Measurements from ENCODE around the gene BUD31. TPM values are rescaled to one million over a fixed set of nuclear protein-coding genes. Genes with fewer than 3 reads are reported as not detected.

The BUD31 gene
- total RNA-seq, 1 donor from 2014 or later: 75.5 TPM

DNA sequence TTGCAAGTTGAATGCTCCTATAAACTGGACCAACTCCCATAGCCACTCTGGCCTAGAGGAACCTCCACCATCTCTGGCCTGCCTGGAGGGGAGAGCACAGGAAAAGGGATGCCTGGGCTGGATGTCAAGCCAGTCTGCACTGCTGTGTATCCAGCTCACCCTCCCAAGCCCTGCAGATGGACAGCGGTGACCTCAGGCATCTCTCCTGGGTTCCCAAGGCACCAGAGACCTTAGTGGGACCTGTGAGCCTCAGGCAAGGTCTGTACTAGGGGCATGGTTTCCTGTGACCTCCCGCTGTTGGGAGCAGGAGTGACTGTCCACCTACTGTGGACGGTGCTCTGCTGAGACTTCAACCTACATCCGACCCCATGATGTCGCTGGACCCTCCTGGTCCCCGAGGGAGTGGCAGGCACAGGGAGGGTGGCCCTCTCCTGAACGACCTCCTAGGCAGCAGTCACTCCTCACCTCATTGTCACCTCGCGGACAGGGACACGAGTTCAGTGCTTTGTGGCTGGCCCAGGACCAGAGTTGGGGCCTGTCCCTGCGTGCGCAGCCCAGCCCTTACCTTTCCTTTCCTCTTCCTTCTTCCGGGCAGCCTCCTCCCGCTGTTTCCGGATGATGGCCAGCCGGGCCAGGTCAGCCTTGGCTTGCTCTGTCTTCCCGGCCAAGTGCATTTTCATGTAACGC is 11.3 kb upstream of the BUD31 start:
- no peak for DNase-seq (ENCODE audit: low read depth in 2 of 2)

GRCh38 chr7:99398891-99399445 is 9.8 kb upstream of the BUD31 start:
- no peak for DNase-seq (ENCODE audit: low read depth in 2 of 2)

DNA sequence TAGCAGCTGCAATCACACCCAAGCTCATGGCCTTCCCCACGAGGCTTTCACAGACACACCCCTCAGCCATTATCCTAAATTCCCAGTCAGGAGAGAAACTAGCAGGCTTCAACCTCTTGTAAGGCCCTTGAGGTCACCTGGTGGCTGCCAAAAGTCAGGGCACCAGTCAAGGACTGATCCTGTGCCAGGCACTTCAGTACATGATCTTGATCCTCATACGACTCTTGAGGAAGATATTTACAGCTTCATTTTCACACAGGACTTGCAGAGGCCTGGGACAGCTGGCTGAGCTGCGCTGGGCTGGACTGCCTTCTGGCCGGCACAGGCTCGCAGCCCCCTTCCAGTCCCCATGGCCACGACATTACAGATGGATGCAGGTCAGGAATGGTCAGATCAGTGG is 9.2 kb upstream of the BUD31 start:
- no peak for DNase-seq (ENCODE audit: low read depth in 2 of 2)

DNA sequence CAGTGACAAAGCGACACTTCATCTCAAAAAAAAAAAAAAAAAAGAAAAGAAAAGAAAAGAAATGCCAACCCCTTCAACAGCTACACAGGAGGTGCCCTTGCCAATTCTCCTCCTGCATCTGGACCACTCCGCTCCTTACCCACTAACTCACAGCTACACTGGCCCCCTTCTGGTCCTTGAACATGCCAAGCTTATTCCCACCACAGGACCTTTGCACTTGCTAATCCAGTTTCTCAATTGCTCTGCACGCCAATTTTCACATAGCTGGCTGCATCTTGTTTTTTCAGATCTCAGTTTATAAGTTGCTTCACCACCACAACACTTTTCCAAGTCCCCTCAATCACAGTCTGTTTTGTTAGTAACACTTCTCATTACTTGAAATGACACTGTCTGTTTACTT is 5.9 kb upstream of the BUD31 start:
- no peak for DNase-seq (ENCODE audit: low read depth in 2 of 2)

DNA sequence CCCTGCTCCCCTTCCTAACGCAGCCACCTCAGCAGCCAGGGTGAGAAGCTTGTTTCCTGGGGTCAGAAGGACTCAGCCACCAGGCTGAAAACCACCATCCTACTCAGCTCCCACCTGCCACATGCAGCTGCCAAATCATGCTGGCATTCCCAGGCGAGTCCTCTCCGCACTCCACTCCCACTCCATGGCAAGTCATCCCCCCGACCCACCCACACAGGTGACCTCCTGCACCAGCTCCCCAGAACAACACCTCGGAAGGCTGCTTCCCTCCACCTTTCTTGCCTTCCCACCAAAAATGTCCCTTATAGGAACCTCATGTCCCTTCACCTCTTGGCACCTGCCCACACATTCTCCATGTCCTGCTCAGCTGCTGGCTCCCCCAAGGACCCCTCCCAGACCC is 5.0 kb upstream of the BUD31 start:
- DNase-seq (ENCODE audit: low read depth in 2 of 2): no peak

DNA sequence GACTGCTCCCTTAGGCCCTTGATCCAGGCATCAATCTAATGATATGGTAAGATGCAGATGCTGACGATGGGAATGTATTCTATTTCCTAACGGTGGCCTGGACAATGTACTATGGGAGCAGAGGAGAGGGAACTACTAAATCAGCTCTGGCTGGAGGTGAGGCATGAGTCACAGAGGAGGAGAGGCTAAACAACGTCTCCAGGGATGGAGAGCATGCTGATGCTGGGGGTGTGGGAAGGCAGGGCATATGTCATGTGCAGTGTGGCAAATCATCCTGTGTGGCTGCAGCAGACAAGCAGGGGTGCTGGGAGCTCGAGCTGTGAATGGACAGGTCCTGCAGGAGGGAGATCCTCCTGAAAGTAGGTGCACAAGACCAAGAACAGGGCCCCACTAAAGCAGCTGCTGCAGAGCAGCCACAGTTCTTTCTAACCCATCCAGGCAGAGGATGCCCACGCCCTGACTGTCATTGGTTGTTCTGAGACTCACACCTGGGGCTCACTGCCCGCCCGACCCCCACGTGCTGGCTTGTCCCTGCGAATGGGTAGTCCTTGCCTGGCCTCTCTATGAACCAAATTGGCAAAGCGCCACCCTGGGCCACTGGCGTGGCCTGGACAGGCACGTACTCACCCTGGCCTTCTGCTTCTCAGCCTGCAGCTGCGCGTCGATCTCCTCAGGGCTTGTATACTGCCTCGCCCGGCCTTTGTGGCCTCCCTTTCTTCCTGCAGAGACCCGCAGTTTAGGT is 4.4 kb upstream of the BUD31 start:
- DNase-seq (ENCODE audit: low read depth in 2 of 2): no peak

GRCh38 chr7:99404977-99405320 is 3.8 kb upstream of the BUD31 start:
- no peak for DNase-seq (ENCODE audit: low read depth in 2 of 2)

GRCh38 chr7:99406557-99406956 is 2.2 kb upstream of the BUD31 start:
- DNase-seq (ENCODE audit: low read depth in 2 of 2): no peak

GRCh38 chr7:99407872-99408378 is 844 bp upstream of the BUD31 start:
- peak in 1 of 2 donors; percentile 78 for DNase-seq (ENCODE audit: low read depth in 2 of 2)

GRCh38 chr7:99409192-99409572 is 413 bp downstream of the BUD31 start:
- peak in 1 of 2 donors; percentile 23 for DNase-seq (ENCODE audit: low read depth in 2 of 2)

DNA sequence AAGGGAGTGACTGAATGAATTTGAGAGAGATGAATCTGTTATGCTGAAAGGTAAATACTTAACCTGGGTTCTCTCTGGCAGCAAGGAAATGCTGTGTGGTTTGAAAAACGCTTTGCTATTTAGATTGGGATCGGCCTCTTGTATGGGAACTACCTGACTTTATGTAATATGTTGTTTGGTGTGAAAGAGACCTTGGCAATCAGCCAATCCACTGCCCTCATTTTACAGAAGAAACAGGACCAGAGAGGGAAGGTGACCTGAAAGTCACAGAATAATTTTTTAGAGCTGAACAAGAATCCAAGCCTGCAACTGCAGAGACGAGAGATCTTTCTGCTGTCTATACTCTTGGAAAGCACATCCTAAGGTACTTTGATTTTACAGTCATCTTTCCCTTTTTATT is 1.0 kb downstream of the BUD31 start:
- no peak for DNase-seq (ENCODE audit: low read depth in 2 of 2)

- DNase-seq (ENCODE audit: low read depth in 2 of 2): no peak
These were observed 1.9 kb downstream of the BUD31 start for GRCh38 chr7:99410635-99411034.

DNA sequence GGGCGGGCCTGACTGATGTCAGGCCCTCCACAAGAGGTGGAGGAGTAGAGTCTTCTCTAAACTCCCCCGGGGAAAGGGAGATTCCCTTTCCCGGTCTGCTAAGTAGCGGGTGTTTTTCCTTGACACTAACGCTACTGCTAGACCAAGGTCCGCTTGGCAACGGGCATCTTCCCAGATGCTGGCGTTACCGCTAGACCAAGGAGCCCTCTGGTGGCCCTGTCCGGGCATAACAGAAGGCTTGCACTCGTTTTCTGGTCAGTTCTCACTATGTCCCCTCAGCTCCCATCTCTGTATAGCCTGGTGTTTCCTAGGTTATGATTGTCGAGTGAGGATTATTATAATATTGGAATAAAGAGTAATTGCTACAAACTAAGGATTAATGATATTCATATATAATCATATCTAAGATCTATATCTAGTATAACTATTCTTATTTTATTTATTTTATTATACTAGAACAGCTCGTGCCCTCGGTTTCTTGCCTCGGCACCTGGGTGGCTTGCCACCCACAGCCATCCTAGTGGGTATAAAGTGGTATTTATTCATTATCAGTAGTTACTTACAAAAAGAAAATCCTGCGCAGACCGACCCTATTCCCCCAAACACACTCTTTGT is 6.9 kb downstream of the BUD31 start:
- DNase-seq (ENCODE audit: low read depth in 2 of 2): peak in 1 of 2 donors; percentile 59

DNA sequence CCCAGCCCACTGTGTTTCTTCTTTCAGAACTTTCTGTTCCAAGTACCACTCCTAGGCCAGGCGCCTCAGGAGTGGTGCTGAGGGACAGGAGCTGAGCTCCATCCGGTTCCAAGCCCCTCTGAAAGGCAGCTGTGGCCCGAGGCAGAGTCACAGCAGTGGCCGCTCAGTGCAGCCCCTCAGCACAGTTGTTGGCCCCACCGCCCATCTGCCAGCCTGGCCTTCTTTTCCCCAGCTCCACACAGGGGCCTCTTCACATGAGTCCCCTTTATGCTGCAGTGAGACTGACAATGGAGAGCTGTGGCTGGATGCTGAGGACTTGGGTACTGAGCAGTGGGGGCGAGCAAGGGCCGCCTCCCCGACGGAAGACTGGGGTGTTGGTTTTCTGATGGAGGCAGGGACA is 9.5 kb downstream of the BUD31 start:
- DNase-seq (ENCODE audit: low read depth in 2 of 2): no peak

GRCh38 chr7:99419323-99420021 is 10.7 kb downstream of the BUD31 start:
- no peak for DNase-seq (ENCODE audit: low read depth in 2 of 2)

GRCh38 chr7:99420213-99420612 is 11.4 kb downstream of the BUD31 start:
- DNase-seq (ENCODE audit: low read depth in 2 of 2): no peak

- no peak for DNase-seq (ENCODE audit: low read depth in 2 of 2)
These were observed 12.2 kb downstream of the BUD31 start for GRCh38 chr7:99420986-99421385.

DNA sequence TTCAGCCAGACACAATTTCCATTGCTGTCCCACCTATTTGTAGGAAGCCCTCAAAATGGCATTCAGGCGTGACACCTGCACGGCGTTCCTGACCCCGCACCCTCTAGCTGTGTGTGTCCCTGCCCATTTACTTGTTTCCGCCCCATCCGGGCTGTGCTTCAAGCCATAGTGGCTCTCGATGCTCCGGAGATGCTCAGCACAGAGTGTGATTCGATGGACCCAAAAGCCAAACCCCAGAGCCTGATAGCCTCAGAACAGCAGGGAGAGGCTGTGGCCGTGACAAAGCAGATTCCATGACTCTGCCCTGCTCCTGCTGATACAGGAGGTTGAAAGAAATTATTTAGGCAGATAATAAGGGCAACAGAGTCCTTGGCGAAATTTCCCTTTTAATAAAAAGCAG is 13.4 kb downstream of the BUD31 start:
- DNase-seq (ENCODE audit: low read depth in 2 of 2): no peak

GRCh38 chr7:99422625-99423024 is 13.9 kb downstream of the BUD31 start:
- no peak for DNase-seq (ENCODE audit: low read depth in 2 of 2)

DNA sequence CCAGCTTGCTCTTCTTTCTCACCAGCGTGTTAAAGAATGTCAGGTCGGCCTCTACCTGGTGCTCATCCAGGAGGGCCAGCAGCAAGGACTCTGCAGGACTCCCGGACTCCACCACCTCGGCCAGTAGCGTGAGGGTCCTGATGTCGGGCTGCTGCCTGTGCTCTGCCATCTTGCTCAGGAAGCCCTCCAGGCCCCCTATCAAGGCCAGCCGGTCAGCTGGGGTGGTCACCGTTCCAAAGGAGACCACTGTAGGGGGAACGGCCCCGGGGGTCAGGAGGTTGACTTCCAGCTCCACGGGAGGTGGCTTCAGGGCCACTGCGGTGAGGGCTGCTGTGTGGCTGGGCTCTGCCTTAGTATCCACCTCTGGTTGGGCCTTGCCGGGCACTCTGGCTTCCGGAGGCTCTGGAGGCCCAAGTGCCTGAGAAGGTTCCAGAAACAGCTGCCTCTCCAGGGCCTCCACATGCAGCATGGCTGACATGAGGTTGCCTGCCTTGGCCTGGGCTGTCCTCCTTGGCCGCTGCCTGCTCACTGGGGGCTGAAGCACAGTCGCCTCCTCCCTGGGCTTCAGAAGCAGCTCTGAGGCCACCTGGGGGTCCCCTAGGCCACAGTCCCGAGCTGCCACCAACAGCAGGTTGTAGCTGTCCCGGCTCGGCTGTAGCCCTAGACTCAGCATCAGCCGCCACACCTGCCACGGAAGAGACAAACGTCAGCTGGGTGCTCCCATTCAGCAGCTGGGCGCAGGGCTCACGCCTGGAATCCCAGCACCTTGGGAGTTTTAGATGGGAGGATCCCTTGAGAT is 16.4 kb downstream of the BUD31 start:
- DNase-seq (ENCODE audit: low read depth in 2 of 2): no peak

- no peak for DNase-seq (ENCODE audit: low read depth in 2 of 2)
These were observed 20.3 kb downstream of the BUD31 start for GRCh38 chr7:99428972-99429566.

Measured in dermis microvascular lymphatic vessel endothelial cell (primary cell).